BJ (cell line): ENCODE measurements around the gene SULT1A1. TPM values are rescaled to one million over a fixed set of nuclear protein-coding genes. Genes with fewer than 3 reads are reported as not detected.

Experiments used
- CTCF ChIA-PET: fragments of 350-600 bp; formaldehyde crosslinking; extraction: SDS; loops from one replicate; lab custom pipeline; 2021; ENCODE audit warnings: antibody characterized with exemption, inconsistent platforms; lab: Yijun Ruan, JAX
- POLR2A ChIA-PET: fragments of 300-600 bp; sonication (Branson Sonifier 250); formaldehyde crosslinking; extraction: SDS; loops from one replicate; lab custom pipeline; 2021; ENCODE audit warnings: antibody characterized with exemption; lab: Charles Lee
- DNase-seq: peaks from one replicate; pipeline ENCODE4 v3.0.0-alpha.2; 2011; ENCODE audit warnings: low read depth
- H3K27me3 ChIP-seq: 2 replicates; pipeline ENCODE4 v1.6.0; 2011; ENCODE audit warnings: low read length; ENCODE audit not compliant: control insufficient read depth, insufficient read depth
- H3K36me3 ChIP-seq: 2 replicates; pipeline ENCODE4 v1.5.1; 2011; ENCODE audit warnings: low read length; ENCODE audit not compliant: control insufficient read depth, insufficient read depth
- H3K4me3 ChIP-seq: 2 replicates; pipeline ENCODE4 v1.5.1; 2011; ENCODE audit warnings: low read depth, mild to moderate bottlenecking, control low read depth, low read length
- CTCF ChIP-seq: IDR thresholded peaks from 2 replicates; pipeline ENCODE4 v1.5.1; 2011; ENCODE audit warnings: low read depth, mild to moderate bottlenecking, control low read depth, inconsistent platforms, low read length, moderate library complexity; ENCODE audit not compliant: insufficient read depth
- polyA plus RNA-seq: library from polyadenylated mRNA; depleted of rRNA; stranded (reverse); fragments of >200 nt; gene quantifications from 2 replicates; pipeline ENCODE4 v1.2.3, GENCODE V29; 2011; rRNA removed

SULT1A1 gene
- polyA plus RNA-seq, 1 experiment, result 0.12 TPM

GRCh38 chr16:28561557-28562187, 48.2 kb downstream of the SULT1A1 start:
- ChIA-PET CTCF (no interaction called here), POLR2A (no interaction called here)
- Histone ChIP-seq H3K4me3 (no peak overlapping the region), H3K27me3 (no peaks in the 10 kb centered on the region), H3K36me3 (no peaks in the 10 kb centered on the region)
- no peak for TF ChIP-seq CTCF
- no peak for DNase-seq

GRCh38 chr16:28558456-28558855, 51.4 kb downstream of the SULT1A1 start:
- no peaks in the 10 kb centered on the region for H3K27me3 ChIP-seq
- H3K4me3 ChIP-seq, result no peak overlapping the region
- ChIA-PET CTCF (no interaction called here), POLR2A (no interaction called here)
- no peak for DNase-seq
- no peaks in the 10 kb centered on the region; the same call in 1 of the 2 replicates for H3K36me3 ChIP-seq
- TF ChIP-seq CTCF, result no peak

GRCh38 chr16:28556914-28557320, 52.9 kb downstream of the SULT1A1 start:
- TF ChIP-seq CTCF, result no peak
- ChIA-PET CTCF (interaction anchor here (1.0 to 1.5 kb wide), 3 partner anchors 12 to 18 kb away, joined by 3 read pairs; no protein-coding TSS in a partner anchor), POLR2A (no interaction called here)
- Histone ChIP-seq H3K27me3 (no peaks in the 10 kb centered on the region), H3K4me3 (no peak overlapping the region), H3K36me3 (no peaks in the 10 kb centered on the region; the same call in 1 of the 2 replicates)
- DNase-seq, result no peak

- no peak for TF ChIP-seq CTCF
- Histone ChIP-seq H3K4me3 (no peak overlapping the region), H3K27me3 (no peaks in the 10 kb centered on the region), H3K36me3 (no peaks in the 10 kb centered on the region; the same call in 1 of the 2 replicates)
- CTCF ChIA-PET, result interaction anchor here (1.3 kb wide), 1 partner anchor 73 kb away, joined by 4 read pairs; no protein-coding TSS in a partner anchor
- DNase-seq, result no peak
- POLR2A ChIA-PET, result no interaction called here
Measured at GRCh38 chr16:28555561-28555960, 54.3 kb downstream of the SULT1A1 start.

Other genes starting within 250 kb of the SULT1A1 start
- gene NPIPB6, start 246.5 kb downstream of the SULT1A1 start, polyA plus RNA-seq, result 0.15 and 0.34 TPM in 2 replicates
- 150 and 287 TPM in 2 replicates for gene EIF3CL, start 206.2 kb downstream of the SULT1A1 start, polyA plus RNA-seq
- gene NPIPB7, start 137.7 kb downstream of the SULT1A1 start, polyA plus RNA-seq, result not detected in 2 replicates
- gene CLN3, start 118.0 kb downstream of the SULT1A1 start, polyA plus RNA-seq, result 20.6 and 25.2 TPM in 2 replicates
- 0.02 TPM in 1 of 2 replicates, not detected in the other for gene APOBR, start 115.4 kb downstream of the SULT1A1 start, polyA plus RNA-seq
- not detected in 2 replicates for gene IL27, start 103.2 kb downstream of the SULT1A1 start, polyA plus RNA-seq
- gene NUPR1, start 71.1 kb downstream of the SULT1A1 start, polyA plus RNA-seq, result 31.4 and 88.9 TPM in 2 replicates
- 2.4 and 2.5 TPM in 2 replicates for gene SGF29, start 56.1 kb downstream of the SULT1A1 start, polyA plus RNA-seq
- not detected in 2 replicates for gene SULT1A2, start 13.0 kb downstream of the SULT1A1 start, polyA plus RNA-seq
- gene NPIPB8, start 28.0 kb upstream of the SULT1A1 start, polyA plus RNA-seq, result 0.23 TPM in 1 of 2 replicates, not detected in the other
- gene EIF3C, start 101.4 kb upstream of the SULT1A1 start, polyA plus RNA-seq, result 349 and 418 TPM in 2 replicates
- gene NPIPB9, start 141.7 kb upstream of the SULT1A1 start, polyA plus RNA-seq, result 0.16 and 0.20 TPM in 2 replicates
- gene ATXN2L, start 213.0 kb upstream of the SULT1A1 start, polyA plus RNA-seq, result 17.8 and 19.9 TPM in 2 replicates
- 77.2 and 118 TPM in 2 replicates for gene TUFM, start 236.3 kb upstream of the SULT1A1 start, polyA plus RNA-seq